Prostate gland (tissue), 2 donors: ENCODE data around the gene RAD51B.

ENCODE experiments used
- CTCF ChIP-seq, 4 experiments: fragments of 200-600 bp in 2 of 4; fragments of 450-650 bp in 2 of 4; sonication (generic) in 2 of 4; IDR thresholded peaks; 1 replicate in 3 of 4; 2 replicates in 1 of 4; pipeline ENCODE4 v1.5.1; 2016 to 2019; ENCODE audit warnings: antibody characterized with exemption in 4 of 4, mild to moderate bottlenecking in 2 of 4, moderate library complexity in 2 of 4
- POLR2A ChIP-seq: fragments of 450-650 bp; IDR thresholded peaks from one replicate; pipeline ENCODE4 v1.6.1; 2016; ENCODE audit warnings: antibody characterized with exemption, mild to moderate bottlenecking

GRCh38 chr14:68421116-68421515 is 601.5 kb downstream of the RAD51B start:
- no peak for TF ChIP-seq CTCF (IDR thresholded peaks at IDR 0.05)
- no peak for TF ChIP-seq POLR2A
